NK-92 treated with Interleukin-12 subunit alpha and Interleukin-12 subunit beta, amount 100 ng/mL, for 24 hours (cell line): Measurements from ENCODE around the gene CCT5.
"Not testable (repeated sequence)": the region's sequence is repeated elsewhere in the genome, so short reads cannot be mapped to it uniquely, and the experiment has no call there.

Experiments used
- DNase-seq: peaks from one replicate; lab custom pipeline; 2025; lab: John Stamatoyannopoulos, UW

Gene CCT5

GRCh38 chr5:10277773-10278630 lies 27.9 kb downstream of the CCT5 start:
- DNase-seq = no peak

GRCh38 chr5:10278658-10279279 lies 28.7 kb downstream of the CCT5 start:
- DNase-seq = no peak

GRCh38 chr5:10279328-10279727 lies 29.2 kb downstream of the CCT5 start:
- DNase-seq = no peak

- no peak for DNase-seq
Observed at GRCh38 chr5:10279925-10280720, 30.0 kb downstream of the CCT5 start.

- peak; percentile 40 for DNase-seq
Observed at GRCh38 chr5:10283927-10284635, 34.0 kb downstream of the CCT5 start.

GRCh38 chr5:10285362-10285761 lies 35.3 kb downstream of the CCT5 start:
- not testable (repeated sequence) for DNase-seq

- DNase-seq = no peak
Observed at GRCh38 chr5:10286162-10286861, 36.2 kb downstream of the CCT5 start.

GRCh38 chr5:10286862-10287227 lies 36.8 kb downstream of the CCT5 start:
- DNase-seq = no peak

- DNase-seq = no peak
Observed at GRCh38 chr5:10288592-10289219, 38.6 kb downstream of the CCT5 start.

GRCh38 chr5:10289353-10289752 lies 39.3 kb downstream of the CCT5 start:
- no peak for DNase-seq

- DNase-seq = no peak
Observed at GRCh38 chr5:10289991-10290390, 39.9 kb downstream of the CCT5 start.

- DNase-seq = no peak
Observed at GRCh38 chr5:10290438-10290837, 40.4 kb downstream of the CCT5 start.

- DNase-seq = no peak
Observed at GRCh38 chr5:10291692-10292339, 41.7 kb downstream of the CCT5 start.

GRCh38 chr5:10293907-10294662 lies 44.0 kb downstream of the CCT5 start:
- no peak for DNase-seq

- no peak for DNase-seq
Observed at GRCh38 chr5:10295619-10296326, 45.7 kb downstream of the CCT5 start.

GRCh38 chr5:10297646-10298204 lies 47.6 kb downstream of the CCT5 start:
- no peak for DNase-seq

GRCh38 chr5:10300246-10300645 lies 50.2 kb downstream of the CCT5 start:
- no peak for DNase-seq

- no peak for DNase-seq
Observed at GRCh38 chr5:10301266-10301665, 51.2 kb downstream of the CCT5 start.
